ENCODE data around the gene NLRP3.
"Not testable (repeated sequence)": the region's sequence is repeated elsewhere in the genome, so short reads cannot be mapped to it uniquely, and the experiment has no call there.

NLRP3 gene

DNA sequence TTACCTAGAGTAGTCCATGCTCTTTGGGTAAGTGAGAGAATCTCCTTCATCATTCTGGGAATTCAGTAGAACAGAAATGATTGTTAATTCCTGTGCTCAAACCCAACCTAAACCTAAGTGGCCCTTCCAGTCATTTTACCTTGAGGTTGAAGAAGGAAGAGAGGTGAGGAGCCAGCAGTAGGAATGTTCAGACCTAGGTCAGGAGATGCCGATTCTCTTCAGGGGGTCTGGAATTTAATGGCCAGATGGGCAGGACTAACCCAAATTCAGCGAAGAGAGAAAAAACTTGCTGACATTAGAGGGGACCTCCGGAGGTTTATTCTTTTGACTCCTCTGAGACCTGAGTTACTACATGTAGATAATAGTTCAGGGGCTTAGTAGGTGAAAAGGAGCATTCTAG lies 58.4 kb downstream of the NLRP3 start:
- no peak for DNase-seq

DNA sequence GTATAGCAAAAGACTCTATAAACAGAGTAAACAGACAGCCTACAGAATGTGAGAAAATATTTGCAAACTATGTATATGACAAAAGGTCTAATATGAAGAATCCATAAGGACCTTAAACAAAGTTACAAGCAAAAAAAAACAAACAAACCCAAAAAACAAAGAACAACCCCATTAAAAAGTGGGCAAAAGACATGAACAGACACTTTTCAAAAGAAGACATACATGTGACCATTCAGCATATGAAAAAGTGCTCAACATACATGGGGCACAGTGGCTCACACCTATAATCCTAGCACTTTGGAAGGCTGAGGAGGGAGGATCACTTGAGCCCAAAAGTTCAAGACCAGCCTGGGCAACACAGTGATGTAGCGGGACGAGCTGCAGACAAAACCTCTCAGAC lies 59.8 kb downstream of the NLRP3 start:
- no peak for DNase-seq

DNA sequence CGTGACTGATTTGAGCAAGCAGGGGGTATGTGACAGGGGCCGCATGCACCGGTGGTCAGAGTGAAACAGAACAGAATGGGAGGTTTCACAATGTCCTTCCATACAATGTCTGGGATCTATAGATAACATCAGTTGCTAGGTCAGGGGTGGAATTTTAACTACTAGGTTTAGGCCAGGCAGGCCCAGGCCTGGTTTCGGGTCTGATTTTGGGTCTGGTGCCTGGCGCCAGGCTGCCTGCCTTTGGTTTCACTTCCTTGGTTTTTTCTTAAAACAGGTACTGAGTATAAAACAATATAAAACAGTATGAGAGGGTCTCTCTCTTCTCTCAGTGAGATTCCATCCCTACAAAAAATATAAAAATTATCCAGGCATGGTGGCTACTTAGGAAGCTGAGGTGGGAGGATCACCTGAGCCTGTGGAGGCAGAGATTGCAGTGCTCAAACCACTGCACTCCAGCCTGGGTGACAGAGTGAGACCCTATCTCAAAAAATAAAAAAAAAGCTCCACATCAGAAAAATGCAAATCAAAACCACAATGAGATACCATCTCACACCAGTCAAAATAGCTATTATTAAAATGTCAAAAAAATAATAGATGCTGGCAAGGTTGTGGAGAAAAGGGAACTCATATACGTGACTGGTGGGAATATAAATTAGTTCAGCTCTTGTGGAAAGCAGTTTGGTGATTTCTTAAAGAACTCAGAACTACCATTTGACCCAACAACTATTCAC lies 60.5 kb downstream of the NLRP3 start:
- not testable (repeated sequence) for DNase-seq

DNA sequence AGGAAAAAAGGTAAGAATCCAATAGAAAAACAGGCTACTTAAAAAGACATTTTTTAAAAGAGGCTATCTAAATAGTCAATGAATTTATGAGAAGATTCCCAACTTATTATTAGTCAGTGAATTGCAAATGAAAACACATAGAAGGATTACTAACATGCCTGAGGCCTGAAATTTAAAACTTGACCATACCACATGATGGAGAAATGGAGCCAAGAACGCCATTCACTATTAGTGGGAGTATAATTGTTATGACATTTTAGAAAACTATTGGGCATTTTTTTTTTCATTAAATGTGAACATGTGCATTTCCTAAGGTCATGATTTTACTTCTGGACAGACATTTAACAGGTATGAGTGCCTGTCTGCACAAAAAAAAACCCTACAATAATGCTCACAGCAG lies 66.8 kb downstream of the NLRP3 start:
- no peak for DNase-seq

- DNase-seq, result no peak
These were observed 71.1 kb downstream of the NLRP3 start for GRCh38 chr1:247487057-247487456.

- no peak for DNase-seq
These were observed 75.4 kb downstream of the NLRP3 start for GRCh38 chr1:247491328-247491727.

DNA sequence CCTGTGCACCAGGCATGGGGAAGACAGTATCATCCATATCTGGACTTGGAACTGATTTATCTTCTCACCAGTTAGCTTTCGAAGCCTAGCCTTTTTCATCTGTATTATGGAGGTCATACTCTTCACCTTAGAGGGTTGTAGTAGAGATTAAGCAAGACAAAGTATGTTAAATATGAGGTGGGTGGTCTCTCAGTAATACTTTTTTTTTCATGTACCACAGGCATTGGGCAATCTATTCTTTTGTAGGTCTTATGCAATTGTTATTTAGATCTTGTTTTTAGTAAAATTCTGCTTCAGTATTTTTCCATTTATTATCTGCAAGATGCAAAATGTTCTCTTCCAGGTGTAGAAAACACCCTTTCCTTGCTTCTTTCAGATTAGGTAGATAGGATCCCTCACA lies 77.1 kb downstream of the NLRP3 start:
- no peak for DNase-seq

GRCh38 chr1:247494767-247495166 lies 78.8 kb downstream of the NLRP3 start:
- DNase-seq, result no peak

DNA sequence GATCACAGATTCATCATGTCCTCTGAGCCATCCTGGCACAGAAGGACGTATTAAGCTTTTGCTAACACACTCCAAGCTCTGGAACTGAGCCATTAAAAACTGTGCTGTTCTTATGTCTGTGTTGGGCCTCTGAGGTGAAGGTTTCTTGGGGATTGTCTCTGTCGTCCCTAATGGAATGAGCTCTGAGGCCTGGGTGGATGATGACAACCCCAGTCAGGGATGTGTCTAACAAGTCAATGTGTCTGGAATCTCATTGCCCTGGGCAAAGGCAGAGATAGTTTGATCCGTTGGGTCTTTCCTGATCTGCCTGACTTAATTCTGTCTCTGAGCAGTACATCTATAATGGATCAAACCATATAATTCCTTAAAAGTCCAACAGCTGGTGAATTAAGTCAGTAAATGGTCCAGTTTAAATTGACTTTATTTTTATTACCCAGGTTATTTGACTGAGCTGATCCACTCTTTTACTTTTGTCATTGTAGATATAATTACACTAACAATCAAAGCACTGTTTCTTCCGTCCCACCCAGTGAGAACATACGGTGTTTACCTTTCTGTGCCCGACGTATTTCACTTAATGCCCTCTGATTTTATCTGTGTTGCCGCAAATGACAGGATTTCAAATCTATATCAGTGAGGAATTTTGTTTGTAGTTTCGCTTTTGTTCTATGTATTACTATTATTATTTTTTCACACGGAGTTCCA lies 80.8 kb downstream of the NLRP3 start:
- DNase-seq, result no peak

All from DMS 273 treated with DMSO at 0.1 percent for 48 hours (cell line).